HCT116 (cell line): Measurements from ENCODE around the gene CELF4.

ENCODE experiments used
- CEBPB ChIP-seq: IDR thresholded peaks from 2 replicates; pipeline ENCODE4 v1.6.1; 2012; ENCODE audit warnings: low read depth
- CTCF ChIP-seq, 3 experiments: fragments of 200-600 bp in 1 of 3; sonication (generic) in 1 of 3; IDR thresholded peaks in 2 of 3; conservative IDR thresholded peaks in 1 of 3; 2 replicates each; pipeline ENCODE4 v1.5.1; 2012 to 2017; ENCODE audit warnings: low read depth in 2 of 3, low read length in 2 of 3, antibody characterized with exemption in 1 of 3, borderline replicate concordance in 1 of 3, control low read depth in 1 of 3, mild to moderate bottlenecking in 1 of 3, mixed read lengths in 1 of 3, mixed run types in 1 of 3, moderate library complexity in 1 of 3; ENCODE audit not compliant: insufficient read depth in 1 of 3
- EGR1 ChIP-seq: IDR thresholded peaks from 2 replicates; pipeline ENCODE4 v1.6.1; 2012; ENCODE audit warnings: low read depth
- EZH2 ChIP-seq: fragments of 200-600 bp; sonication (generic); IDR thresholded peaks from 2 replicates; pipeline ENCODE4 v1.6.1; 2017; ENCODE audit warnings: antibody characterized with exemption, mixed run types
- EZH2phosphoT487 ChIP-seq: fragments of 200-600 bp; IDR thresholded peaks from 2 replicates; pipeline ENCODE4 v1.6.1; 2018; ENCODE audit warnings: antibody characterized with exemption, borderline replicate concordance
- JUND ChIP-seq: IDR thresholded peaks from 2 replicates; pipeline ENCODE4 v1.6.1; 2012
- POLR2A ChIP-seq: IDR thresholded peaks from 2 replicates; pipeline ENCODE4 v1.7.0; 2011; ENCODE audit warnings: borderline replicate concordance; ENCODE audit not compliant: insufficient read depth, insufficient read length; ENCODE audit errors: extremely low read depth
- POLR2AphosphoS5 ChIP-seq: IDR thresholded peaks from 2 replicates; pipeline ENCODE4 v1.6.1; 2011; ENCODE audit warnings: mild to moderate bottlenecking, low read depth, low read length, moderate library complexity
- RAD21 ChIP-seq: IDR thresholded peaks from 2 replicates; pipeline ENCODE4 v1.6.1; 2012; ENCODE audit warnings: low read depth, mild to moderate bottlenecking
- YY1 ChIP-seq: IDR thresholded peaks from 2 replicates; pipeline ENCODE4 v1.6.1; 2011; ENCODE audit warnings: low read length, low read depth, moderate library complexity, mild to moderate bottlenecking; ENCODE audit not compliant: insufficient replicate concordance; ENCODE audit errors: extremely low read depth
- ZBTB33 ChIP-seq: IDR thresholded peaks from 2 replicates; pipeline ENCODE4 v1.6.1; 2011; ENCODE audit warnings: mild to moderate bottlenecking, low read length, moderate library complexity; ENCODE audit not compliant: insufficient replicate concordance; ENCODE audit errors: extremely low read depth
- ZNF274 ChIP-seq: fragments of 200-500 bp; sonication (Bioruptor generic); IDR thresholded peaks from 2 replicates; pipeline ENCODE4 v1.6.1; 2014; ENCODE audit warnings: mild to moderate bottlenecking, low read depth, low read length, inconsistent platforms
- TF ChIP-seq, protein P1 (sequence below): IDR thresholded peaks from 2 replicates; pipeline ENCODE4 v1.6.1; 2012
- TF ChIP-seq, protein P2 (sequence below): IDR thresholded peaks from 2 replicates; pipeline ENCODE4 v1.6.1; 2012; ENCODE audit warnings: low read depth

- no peak for TF ChIP-seq CTCF (IDR thresholded peaks at IDR 0.05 in 2 of 3, conservative IDR thresholded peaks at IDR 0.05 in 1 of 3; ENCODE audit: borderline replicate concordance in 1 of 3, insufficient read depth in 1 of 3, low read depth in 2 of 3, low read length in 2 of 3)
- TF ChIP-seq, protein P1, sequence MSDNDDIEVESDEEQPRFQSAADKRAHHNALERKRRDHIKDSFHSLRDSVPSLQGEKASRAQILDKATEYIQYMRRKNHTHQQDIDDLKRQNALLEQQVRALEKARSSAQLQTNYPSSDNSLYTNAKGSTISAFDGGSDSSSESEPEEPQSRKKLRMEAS = no peak
- no peak for TF ChIP-seq POLR2AphosphoS5
- TF ChIP-seq YY1 = no peak
- TF ChIP-seq POLR2A = no peak
- TF ChIP-seq, protein P2, sequence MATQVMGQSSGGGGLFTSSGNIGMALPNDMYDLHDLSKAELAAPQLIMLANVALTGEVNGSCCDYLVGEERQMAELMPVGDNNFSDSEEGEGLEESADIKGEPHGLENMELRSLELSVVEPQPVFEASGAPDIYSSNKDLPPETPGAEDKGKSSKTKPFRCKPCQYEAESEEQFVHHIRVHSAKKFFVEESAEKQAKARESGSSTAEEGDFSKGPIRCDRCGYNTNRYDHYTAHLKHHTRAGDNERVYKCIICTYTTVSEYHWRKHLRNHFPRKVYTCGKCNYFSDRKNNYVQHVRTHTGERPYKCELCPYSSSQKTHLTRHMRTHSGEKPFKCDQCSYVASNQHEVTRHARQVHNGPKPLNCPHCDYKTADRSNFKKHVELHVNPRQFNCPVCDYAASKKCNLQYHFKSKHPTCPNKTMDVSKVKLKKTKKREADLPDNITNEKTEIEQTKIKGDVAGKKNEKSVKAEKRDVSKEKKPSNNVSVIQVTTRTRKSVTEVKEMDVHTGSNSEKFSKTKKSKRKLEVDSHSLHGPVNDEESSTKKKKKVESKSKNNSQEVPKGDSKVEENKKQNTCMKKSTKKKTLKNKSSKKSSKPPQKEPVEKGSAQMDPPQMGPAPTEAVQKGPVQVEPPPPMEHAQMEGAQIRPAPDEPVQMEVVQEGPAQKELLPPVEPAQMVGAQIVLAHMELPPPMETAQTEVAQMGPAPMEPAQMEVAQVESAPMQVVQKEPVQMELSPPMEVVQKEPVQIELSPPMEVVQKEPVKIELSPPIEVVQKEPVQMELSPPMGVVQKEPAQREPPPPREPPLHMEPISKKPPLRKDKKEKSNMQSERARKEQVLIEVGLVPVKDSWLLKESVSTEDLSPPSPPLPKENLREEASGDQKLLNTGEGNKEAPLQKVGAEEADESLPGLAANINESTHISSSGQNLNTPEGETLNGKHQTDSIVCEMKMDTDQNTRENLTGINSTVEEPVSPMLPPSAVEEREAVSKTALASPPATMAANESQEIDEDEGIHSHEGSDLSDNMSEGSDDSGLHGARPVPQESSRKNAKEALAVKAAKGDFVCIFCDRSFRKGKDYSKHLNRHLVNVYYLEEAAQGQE = no peak
- no peak for TF ChIP-seq ZNF274
- no peak for TF ChIP-seq EZH2phosphoT487
- no peak for TF ChIP-seq EZH2
- no peak for TF ChIP-seq RAD21
- TF ChIP-seq ZBTB33 = no peak
- TF ChIP-seq EGR1 = no peak
- TF ChIP-seq CEBPB = no peak
- TF ChIP-seq JUND = no peak
Measured at GRCh38 chr18:37520508-37520907, 45.1 kb downstream of the CELF4 start.
